HepG2 (cell line): ENCODE data around the gene CD68. TPM values are rescaled to one million over a fixed set of nuclear protein-coding genes. Genes with fewer than 3 reads are reported as not detected.

Experiments
- AHR ChIP-seq: IDR thresholded peaks from 2 replicates; pipeline ENCODE4 v1.6.1; 2018; ENCODE audit warnings: missing genetic modification reagents, missing compliant biosample characterization
- AKAP8 ChIP-seq: sonication (generic); formaldehyde crosslinking; IDR thresholded peaks from 2 replicates; pipeline ENCODE4 v1.5.1; 2020; ENCODE audit warnings: mild to moderate bottlenecking, missing genetic modification reagents
- DMTF1 ChIP-seq: sonication (generic); formaldehyde crosslinking; IDR thresholded peaks from 2 replicates; pipeline ENCODE4 v1.4.0; 2020; ENCODE audit warnings: mild to moderate bottlenecking, missing genetic modification reagents
- GABPA ChIP-seq, 2 experiments: IDR thresholded peaks; 2 replicates each; pipeline ENCODE4 v1.6.1; 2011 to 2016; ENCODE audit warnings: low read depth in 2 of 2, low read length in 1 of 2, missing biosample characterization in 1 of 2, missing genetic modification characterization in 1 of 2
- HMGXB4 ChIP-seq, 2 experiments: sonication (generic) in 1 of 2; formaldehyde crosslinking in 1 of 2; IDR thresholded peaks; 2 replicates each; pipeline versions ENCODE4 v1.4.0 to v1.6.1; 2018 to 2020; ENCODE audit warnings: missing genetic modification reagents in 2 of 2, borderline replicate concordance in 1 of 2, low read depth in 1 of 2, mild to moderate bottlenecking in 1 of 2, missing biosample characterization in 1 of 2
- KLF12 ChIP-seq: sonication (generic); formaldehyde crosslinking; IDR thresholded peaks from 2 replicates; pipeline ENCODE4 v1.4.0; 2020; ENCODE audit warnings: missing genetic modification reagents, borderline replicate concordance
- TEAD2 ChIP-seq: sonication (generic); formaldehyde crosslinking; IDR thresholded peaks from 2 replicates; pipeline ENCODE4 v1.9.0; 2021; ENCODE audit warnings: missing genetic modification reagents
- THAP11 ChIP-seq: IDR thresholded peaks from 2 replicates; pipeline ENCODE4 v1.6.1; 2016; ENCODE audit warnings: missing biosample characterization, missing genetic modification reagents
- ZFP91 ChIP-seq: sonication (generic); formaldehyde crosslinking; IDR thresholded peaks from 2 replicates; pipeline ENCODE4 v1.9.0; 2022; ENCODE audit warnings: missing genetic modification reagents, mild to moderate bottlenecking, borderline replicate concordance
- ZFY ChIP-seq: sonication (generic); formaldehyde crosslinking; IDR thresholded peaks from 2 replicates; pipeline ENCODE4 v1.4.0; 2020; ENCODE audit warnings: missing genetic modification reagents
- ZNF121 ChIP-seq: sonication (generic); formaldehyde crosslinking; IDR thresholded peaks from 2 replicates; pipeline ENCODE4 v1.5.0; 2020; ENCODE audit warnings: mild to moderate bottlenecking, missing genetic modification reagents
- ZNF234 ChIP-seq: sonication (generic); formaldehyde crosslinking; conservative IDR thresholded peaks from 2 replicates; pipeline ENCODE4 v1.5.1; 2020; ENCODE audit warnings: mild to moderate bottlenecking, missing genetic modification reagents
- ZNF446 ChIP-seq: sonication (generic); formaldehyde crosslinking; IDR thresholded peaks from 2 replicates; pipeline ENCODE4 v1.5.0; 2020; ENCODE audit warnings: mild to moderate bottlenecking, missing genetic modification reagents
- ZNF503 ChIP-seq: sonication (generic); formaldehyde crosslinking; IDR thresholded peaks from 2 replicates; pipeline ENCODE4 v1.4.0; 2020; ENCODE audit warnings: missing genetic modification reagents
- ZNF558 ChIP-seq: sonication (generic); formaldehyde crosslinking; IDR thresholded peaks from 2 replicates; pipeline ENCODE4 v1.9.0; 2022; ENCODE audit warnings: mild to moderate bottlenecking, missing genetic modification reagents, borderline replicate concordance
- ZNF572 ChIP-seq: sonication (generic); formaldehyde crosslinking; IDR thresholded peaks from 2 replicates; pipeline ENCODE4 v1.5.1; 2020; ENCODE audit warnings: mild to moderate bottlenecking, missing genetic modification reagents
- ZNF639 ChIP-seq: conservative IDR thresholded peaks from 2 replicates; pipeline ENCODE4 v1.6.1; 2018; ENCODE audit warnings: missing genetic modification reagents
- polyA plus RNA-seq, 8 experiments: library from polyadenylated mRNA; depleted of rRNA in 3 of 8; stranded (reverse) in 7 of 8; unstranded in 1 of 8; fragments of >200 nt; fragmentation: Illumina TruSeq in 4 of 8; extraction: Trizol in 4 of 8; gene quantifications; 2 replicates each; pipeline versions ENCODE4 v1.2.1 to v1.2.3, GENCODE V29; 2011 to 2016; ENCODE audit warnings: low read depth in 4 of 8, missing spikeins in 1 of 8, mixed read lengths in 1 of 8; ENCODE audit not compliant: insufficient read depth in 1 of 8
- total RNA-seq, 5 experiments: library from RNA; depleted of rRNA; stranded (reverse); fragments of >200 nt; fragmentation: Illumina TruSeq; extraction: Trizol; gene quantifications; 2 replicates each; pipeline ENCODE4 v1.2.3, GENCODE V29; 2016; ENCODE audit warnings: low read depth in 1 of 5

Gene CD68
- total and polyA plus RNA-seq, 2 of the 13 experiments (the other 11 are each of a cell fraction or from before 2014, with no cell fraction given): 10.3 to 104 TPM

GRCh38 chr17:7560172-7561027 lies 19.0 kb upstream of the CD68 start (continued):
- TF ChIP-seq HMGXB4 (CRISPR knock-in tag; IDR thresholded peaks at IDR 0.05; ENCODE audit: borderline replicate concordance in 1 of 2, low read depth in 1 of 2) (peak in 1 of 2 experiments; percentile 70; a peak in 2 of 4 replicates), TEAD2 (no peak), ZNF121 (CRISPR knock-in tag) (no peak), ZNF572 (CRISPR knock-in tag) (0 out of 2 replicates have a peak, but pooled peaks have one; percentile 38), DMTF1 (CRISPR knock-in tag) (no peak), AKAP8 (CRISPR knock-in tag) (no peak), ZNF234 (CRISPR knock-in tag) (0 out of 2 replicates have a peak, but pooled peaks have one; percentile 35), ZNF639 (CRISPR knock-in tag) (no peak), ZNF446 (CRISPR knock-in tag) (peak; percentile 45; the same call in 1 of the 2 replicates), ZNF503 (peak; percentile 37; the same call in 1 of the 2 replicates), THAP11 (CRISPR knock-in tag) (0 out of 2 replicates have a peak, but pooled peaks have one; percentile 18), KLF12 (no peak), ZFP91 (peak; percentile 42; the same call in 1 of the 2 replicates), ZNF558 (CRISPR knock-in tag) (0 out of 2 replicates have a peak, but pooled peaks have one; percentile 4), ZFY (peak; percentile 49), AHR (CRISPR knock-in tag) (peak; percentile 71; the same call in 1 of the 2 replicates), GABPA (IDR thresholded peaks at IDR 0.05; ENCODE audit: low read depth, low read length) (no peak), GABPA (CRISPR knock-in tag; IDR thresholded peaks at IDR 0.05; ENCODE audit: low read depth) (0 out of 2 replicates have a peak, but pooled peaks have one; percentile 23)
